H1 (cell line): ENCODE results near the gene CNNM2.

Source experiments
- BRCA1 ChIP-seq: IDR thresholded peaks from 2 replicates; pipeline ENCODE4 v1.6.1; 2012; ENCODE audit warnings: low read depth, low read length, improper control_type of control experiment
- CHD2 ChIP-seq: IDR thresholded peaks from 2 replicates; pipeline ENCODE4 v1.6.1; 2012; ENCODE audit warnings: low read length, improper control_type of control experiment
- EZH2 ChIP-seq: fragments of 200-600 bp; sonication (generic); IDR thresholded peaks from 2 replicates; pipeline ENCODE4 v1.7.1; 2012; ENCODE audit warnings: low read depth, mild to moderate bottlenecking, moderate library complexity, low read length, inconsistent platforms; ENCODE audit not compliant: severe bottlenecking
- MAFK ChIP-seq: IDR thresholded peaks from 2 replicates; pipeline ENCODE4 v1.6.1; 2012; ENCODE audit warnings: low read depth, mild to moderate bottlenecking, improper control_type of control experiment, low read length
- RXRA ChIP-seq: IDR thresholded peaks from 2 replicates; pipeline ENCODE4 v1.6.1; 2011; ENCODE audit warnings: low read depth, mild to moderate bottlenecking, low read length, moderate library complexity; ENCODE audit not compliant: insufficient read depth
- TF ChIP-seq, protein P1 (sequence below), 3 experiments: IDR thresholded peaks; 1 replicate in 2 of 3; 2 replicates in 1 of 3; pipeline versions ENCODE4 v1.5.1 to v1.6.1; 2011; ENCODE audit warnings: low read length in 3 of 3, mild to moderate bottlenecking in 3 of 3, inconsistent platforms in 2 of 3, low read depth in 1 of 3, moderate library complexity in 1 of 3; ENCODE audit not compliant: insufficient read depth in 1 of 3; ENCODE audit errors: control extremely low read depth in 1 of 3
- TF ChIP-seq, protein P2 (sequence below): IDR thresholded peaks from 2 replicates; pipeline ENCODE4 v1.6.1; 2011; ENCODE audit warnings: low read depth, mild to moderate bottlenecking, low read length; ENCODE audit not compliant: insufficient read depth

DNA sequence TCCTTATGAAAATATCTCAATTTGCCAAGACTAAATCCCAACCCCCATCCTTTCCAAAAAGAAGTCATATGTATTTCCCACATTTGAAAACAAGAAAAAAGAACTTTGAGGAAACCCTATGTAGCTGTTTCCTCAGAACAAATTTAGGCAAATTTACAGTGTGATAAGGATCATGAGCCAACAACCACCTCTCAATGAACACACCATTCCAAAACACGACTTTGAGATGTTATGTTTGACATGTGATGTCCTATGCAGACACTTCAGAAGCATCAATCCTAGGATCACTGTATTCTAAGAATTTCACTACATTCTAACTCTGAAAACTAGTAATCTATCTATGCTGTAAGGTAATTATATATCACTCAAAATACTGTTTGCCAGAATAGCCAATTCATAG is 212.8 kb downstream of the CNNM2 start:
- TF ChIP-seq MAFK (no peak), BRCA1 (no peak), RXRA (no peak), EZH2 (no peak), CHD2 (no peak)
- TF ChIP-seq, protein P1, sequence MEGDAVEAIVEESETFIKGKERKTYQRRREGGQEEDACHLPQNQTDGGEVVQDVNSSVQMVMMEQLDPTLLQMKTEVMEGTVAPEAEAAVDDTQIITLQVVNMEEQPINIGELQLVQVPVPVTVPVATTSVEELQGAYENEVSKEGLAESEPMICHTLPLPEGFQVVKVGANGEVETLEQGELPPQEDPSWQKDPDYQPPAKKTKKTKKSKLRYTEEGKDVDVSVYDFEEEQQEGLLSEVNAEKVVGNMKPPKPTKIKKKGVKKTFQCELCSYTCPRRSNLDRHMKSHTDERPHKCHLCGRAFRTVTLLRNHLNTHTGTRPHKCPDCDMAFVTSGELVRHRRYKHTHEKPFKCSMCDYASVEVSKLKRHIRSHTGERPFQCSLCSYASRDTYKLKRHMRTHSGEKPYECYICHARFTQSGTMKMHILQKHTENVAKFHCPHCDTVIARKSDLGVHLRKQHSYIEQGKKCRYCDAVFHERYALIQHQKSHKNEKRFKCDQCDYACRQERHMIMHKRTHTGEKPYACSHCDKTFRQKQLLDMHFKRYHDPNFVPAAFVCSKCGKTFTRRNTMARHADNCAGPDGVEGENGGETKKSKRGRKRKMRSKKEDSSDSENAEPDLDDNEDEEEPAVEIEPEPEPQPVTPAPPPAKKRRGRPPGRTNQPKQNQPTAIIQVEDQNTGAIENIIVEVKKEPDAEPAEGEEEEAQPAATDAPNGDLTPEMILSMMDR (IDR thresholded peaks at IDR 0.05; ENCODE audit: control extremely low read depth in 1 of 3, insufficient read depth in 1 of 3, low read depth in 1 of 3, low read length in 3 of 3): no peak
- TF ChIP-seq, protein P2, sequence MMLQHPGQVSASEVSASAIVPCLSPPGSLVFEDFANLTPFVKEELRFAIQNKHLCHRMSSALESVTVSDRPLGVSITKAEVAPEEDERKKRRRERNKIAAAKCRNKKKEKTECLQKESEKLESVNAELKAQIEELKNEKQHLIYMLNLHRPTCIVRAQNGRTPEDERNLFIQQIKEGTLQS: no peak
